ENCODE measurements around the gene TM9SF3.

TM9SF3 gene

GRCh38 chr10:96513698-96514561 is 72.9 kb downstream of the TM9SF3 start, which contains the start of gene TLL2:
Gene TLL2 (minus strand): TSS chr10:96513926. CDS start chr10:96513685, 241 bp downstream.
- H3K9ac ChIP-seq = peak within 1 kb of the TSS; percentile 22 to 64 (median 54); a peak in 21 of 22 replicates
- TF ChIP-seq Cebpa-rat (IDR thresholded peaks at IDR 0.05) = no peak
- peaks cover 17 to 35% (median 31%) of the 10 kb centered on the region in 10 experiments for H3K4me1 ChIP-seq
- H3K27ac ChIP-seq = no peak within 1 kb of the TSS
- peak within 1 kb of the TSS; percentile 56 to 72 (median 62) for H3K4me3 ChIP-seq
- H3K36me3 ChIP-seq = peaks cover 2 to 20% (median 5%) of the 10 kb centered on the region in 11 experiments; a peak in 14 of 22 replicates
- H3K9me3 ChIP-seq (replicated peaks in 1 of 11) = no peaks in the 10 kb centered on the region
- H4K20me1 ChIP-seq = peaks cover 25 to 77% (median 66%) of the 10 kb centered on the region in 11 experiments; a peak in 21 of 22 replicates
- H3K27me3 ChIP-seq = peaks cover 67 to 79% (median 73%) of the 10 kb centered on the region in 11 experiments
- H3K4me2 ChIP-seq = peak within 1 kb of the TSS; percentile 91 to 100 (median 99)

- Histone ChIP-seq H3K27ac (no peak overlapping the region), H3K27me3 (peaks cover 66 to 78% (median 72%) of the 10 kb centered on the region in 11 experiments), H3K4me2 (peak overlapping the region; percentile 91 to 100 (median 99)), H3K4me1 (peaks cover 17 to 35% (median 31%) of the 10 kb centered on the region in 10 experiments), H4K20me1 (peaks cover 23 to 77% (median 64%) of the 10 kb centered on the region in 11 experiments; a peak in 21 of 22 replicates), H3K9ac (peak overlapping the region; percentile 22 to 64 (median 54); a peak in 21 of 22 replicates), H3K36me3 (peaks cover 0 to 14% (median 3%) of the 10 kb centered on the region in 11 experiments; a peak in 7 of 22 replicates), H3K9me3 (replicated peaks in 1 of 11) (no peaks in the 10 kb centered on the region), H3K4me3 (peak overlapping the region; percentile 56 to 72 (median 62))
- no peak for TF ChIP-seq Cebpa-rat (IDR thresholded peaks at IDR 0.05)
Observed at GRCh38 chr10:96513305-96513697, 73.5 kb downstream of the TM9SF3 start.

- peak overlapping the region; percentile 56 to 72 (median 62) for H3K4me3 ChIP-seq
- peak overlapping the region; percentile 22 to 64 (median 54); a peak in 20 of 22 replicates for H3K9ac ChIP-seq
- H3K36me3 ChIP-seq = peaks cover 0 to 8% (median 0%) of the 10 kb centered on the region in 11 experiments; a peak in 3 of 22 replicates
- no peak overlapping the region for H3K27ac ChIP-seq
- H3K27me3 ChIP-seq = peaks cover 63 to 72% (median 69%) of the 10 kb centered on the region in 11 experiments
- TF ChIP-seq Cebpa-rat (IDR thresholded peaks at IDR 0.05) = no peak
- peaks cover 17 to 35% (median 31%) of the 10 kb centered on the region in 10 experiments for H3K4me1 ChIP-seq
- no peaks in the 10 kb centered on the region for H3K9me3 ChIP-seq (replicated peaks in 1 of 11)
- peak overlapping the region; percentile 91 to 100 (median 99) for H3K4me2 ChIP-seq
- peaks cover 23 to 71% (median 61%) of the 10 kb centered on the region in 11 experiments; a peak in 21 of 22 replicates for H4K20me1 ChIP-seq
Observed at GRCh38 chr10:96512524-96513304, 74.1 kb downstream of the TM9SF3 start.

GRCh38 chr10:96511044-96511945 is 75.5 kb downstream of the TM9SF3 start:
- H3K27ac ChIP-seq = no peak overlapping the region
- TF ChIP-seq Cebpa-rat (IDR thresholded peaks at IDR 0.05) = no peak
- no peak overlapping the region; a peak in 1 of 22 replicates for H3K4me2 ChIP-seq
- H3K9ac ChIP-seq = no peak overlapping the region
- peaks cover 52 to 58% (median 56%) of the 10 kb centered on the region in 11 experiments for H3K27me3 ChIP-seq
- H4K20me1 ChIP-seq = peaks cover 19 to 58% (median 51%) of the 10 kb centered on the region in 11 experiments; a peak in 21 of 22 replicates
- no peak overlapping the region for H3K4me3 ChIP-seq
- H3K9me3 ChIP-seq (replicated peaks in 1 of 11) = no peaks in the 10 kb centered on the region
- no peaks in the 10 kb centered on the region for H3K36me3 ChIP-seq
- H3K4me1 ChIP-seq = peaks cover 17 to 35% (median 31%) of the 10 kb centered on the region in 10 experiments

DNA sequence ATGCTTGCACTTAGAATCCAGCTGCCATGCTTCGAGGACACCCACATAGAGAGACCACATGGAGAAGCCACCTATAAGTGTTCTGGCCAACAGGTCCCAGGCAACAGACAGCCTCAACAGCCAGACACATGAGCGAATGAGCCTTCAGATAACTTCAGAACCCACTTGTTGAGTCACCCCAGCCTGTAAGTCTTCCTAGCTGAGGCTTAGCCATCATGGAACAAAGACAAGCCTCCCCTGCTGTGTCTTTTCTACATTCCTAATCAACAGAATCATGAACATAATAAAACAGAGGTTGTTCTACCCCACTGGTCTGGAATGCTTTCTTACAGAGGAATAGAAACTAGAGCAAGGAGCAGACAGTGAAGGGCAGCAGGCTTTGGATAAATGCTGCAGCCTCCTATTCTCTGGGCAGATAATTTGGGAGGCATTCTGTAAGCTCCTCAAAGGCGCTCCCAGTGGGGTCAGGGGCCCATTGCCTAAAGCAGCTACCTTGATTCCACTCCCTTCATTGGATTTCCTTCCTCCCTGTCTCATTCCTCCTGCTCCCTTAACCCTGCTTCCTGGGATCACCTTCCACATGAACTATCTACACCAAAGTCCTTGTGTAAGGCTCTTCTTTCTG is 77.7 kb downstream of the TM9SF3 start:
- Histone ChIP-seq H3K4me2 (no peak overlapping the region), H3K4me3 (no peak overlapping the region), H4K20me1 (peaks cover 3 to 36% (median 30%) of the 10 kb centered on the region in 11 experiments; a peak in 20 of 22 replicates), H3K27me3 (peaks cover 32 to 36% (median 34%) of the 10 kb centered on the region in 11 experiments), H3K9me3 (replicated peaks in 1 of 11) (no peaks in the 10 kb centered on the region), H3K4me1 (peaks cover 4 to 21% (median 18%) of the 10 kb centered on the region in 10 experiments; a peak in 18 of 20 replicates), H3K36me3 (no peaks in the 10 kb centered on the region), H3K27ac (no peak overlapping the region), H3K9ac (no peak overlapping the region)
- TF ChIP-seq Cebpa-rat (IDR thresholded peaks at IDR 0.05) = no peak

DNA sequence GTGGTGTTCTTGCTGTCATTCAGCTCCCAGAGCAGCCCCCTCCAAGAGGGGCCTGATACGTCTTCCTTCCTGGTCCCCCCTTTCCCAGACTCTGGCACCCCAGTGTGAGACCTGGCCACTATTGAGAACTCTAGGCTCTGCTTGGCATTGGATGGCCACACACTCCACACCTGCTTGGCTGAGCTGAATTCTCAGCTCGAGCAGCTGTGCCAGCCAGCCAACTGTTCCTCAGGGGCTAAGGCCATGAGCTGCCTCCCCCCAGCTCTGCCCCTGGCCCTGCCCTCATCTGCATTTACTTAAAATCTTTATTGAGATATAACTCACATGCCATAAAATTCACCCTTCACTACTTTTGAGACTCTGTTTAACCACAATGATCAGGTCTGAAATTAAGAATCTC is 79.8 kb downstream of the TM9SF3 start:
- TF ChIP-seq Cebpa-rat (IDR thresholded peaks at IDR 0.05) = no peak
- peaks cover 0 to 15% (median 9%) of the 10 kb centered on the region in 11 experiments; a peak in 18 of 22 replicates for H4K20me1 ChIP-seq
- no peaks in the 10 kb centered on the region for H3K9me3 ChIP-seq (replicated peaks in 1 of 11)
- no peak overlapping the region for H3K4me2 ChIP-seq
- no peak overlapping the region for H3K4me3 ChIP-seq
- no peak overlapping the region for H3K27ac ChIP-seq
- no peaks in the 10 kb centered on the region for H3K36me3 ChIP-seq
- peaks cover 11 to 15% (median 13%) of the 10 kb centered on the region in 11 experiments for H3K27me3 ChIP-seq
- H3K9ac ChIP-seq = no peak overlapping the region
- peaks cover 0 to under 1% (median 0%) of the 10 kb centered on the region in 10 experiments; a peak in 2 of 20 replicates for H3K4me1 ChIP-seq

GRCh38 chr10:96505150-96506136 is 81.4 kb downstream of the TM9SF3 start:
- no peak overlapping the region for H3K4me3 ChIP-seq
- H3K9me3 ChIP-seq (replicated peaks in 1 of 11) = no peaks in the 10 kb centered on the region
- H3K27me3 ChIP-seq = no peaks in the 10 kb centered on the region
- no peaks in the 10 kb centered on the region for H3K36me3 ChIP-seq
- H3K9ac ChIP-seq = no peak overlapping the region
- no peak overlapping the region for H3K27ac ChIP-seq
- no peak overlapping the region for H3K4me2 ChIP-seq
- no peaks in the 10 kb centered on the region; a peak in 1 of 22 replicates for H4K20me1 ChIP-seq
- H3K4me1 ChIP-seq = no peaks in the 10 kb centered on the region
- TF ChIP-seq Cebpa-rat (IDR thresholded peaks at IDR 0.05) = no peak
